Activated CD4-positive, alpha-beta memory T cell treated with anti-CD3 and anti-CD28 coated beads for 36 hours (primary cell): ENCODE data around the gene PLEKHH1. TPM values are rescaled to one million over a fixed set of nuclear protein-coding genes. Genes with fewer than 3 reads are reported as not detected.

Experiments
- CTCF ChIA-PET: fragments of 350-600 bp; sonication (Branson Sonifier 250); formaldehyde crosslinking; loops from one replicate; lab custom pipeline; 2021; ENCODE audit warnings: antibody characterized with exemption, inconsistent platforms; lab: Charles Lee
- POLR2A ChIA-PET: fragments of 350-600 bp; sonication (Branson Sonifier 250); formaldehyde crosslinking; loops from one replicate; lab custom pipeline; 2021; ENCODE audit warnings: antibody characterized with exemption; lab: Charles Lee
- DNase-seq: peaks from one replicate; pipeline ENCODE4 v3.0.0-alpha.2; 2020
- H3K27ac Mint-ChIP-seq: one replicate; pipeline ENCODE4 v1.8.0; 2021; ENCODE audit warnings: mixed read lengths
- H3K27me3 Mint-ChIP-seq: one replicate; pipeline ENCODE4 v1.8.0; 2021; ENCODE audit warnings: mixed read lengths
- H3K36me3 Mint-ChIP-seq: one replicate; pipeline ENCODE4 v1.8.0; 2021; ENCODE audit warnings: mixed read lengths
- H3K4me1 Mint-ChIP-seq: one replicate; pipeline ENCODE4 v1.8.0; 2021; ENCODE audit warnings: low read depth, mixed read lengths
- H3K4me3 Mint-ChIP-seq: one replicate; pipeline ENCODE4 v1.8.0; 2021; ENCODE audit warnings: mild to moderate bottlenecking, mixed read lengths
- H3K9me3 Mint-ChIP-seq: one replicate; pipeline ENCODE4 v1.8.0; 2021; ENCODE audit warnings: mixed read lengths
- intact Hi-C: fragments of 100-400 bp; cut with micrococcal nuclease; formaldehyde crosslinking; loops from one replicate; pipeline ENCODE4 v1.15.1; 2023
- total RNA-seq, 2 experiments: library from RNA; stranded (reverse); gene quantifications; one replicate each; pipeline ENCODE4 v1.2.3, GENCODE V29; 2021

The PLEKHH1 gene
- total RNA-seq, 2 experiments from 2014 or later, result 1.7 to 1.9 TPM

- no peaks in the 10 kb centered on the region for H3K36me3 Mint-ChIP-seq
- POLR2A ChIA-PET, result no interaction called here
- no peak overlapping the region for H3K4me3 Mint-ChIP-seq
- H3K27me3 Mint-ChIP-seq, result no peaks in the 10 kb centered on the region
- peaks cover 7% of the 10 kb centered on the region for H3K4me1 Mint-ChIP-seq
- CTCF ChIA-PET, result interaction anchor here (1.0 to 3.7 kb wide), 7 partner anchors 14 to 192 kb away, joined by 3 to 18 read pairs (median 7); no protein-coding TSS in a partner anchor
- intact Hi-C loops, result no loop called here
- H3K27ac Mint-ChIP-seq, result no peak overlapping the region
- no peak for DNase-seq
- no peaks in the 10 kb centered on the region for H3K9me3 Mint-ChIP-seq
These were observed 20.4 kb upstream of the PLEKHH1 start for GRCh38 chr14:67512463-67513310.

DNA sequence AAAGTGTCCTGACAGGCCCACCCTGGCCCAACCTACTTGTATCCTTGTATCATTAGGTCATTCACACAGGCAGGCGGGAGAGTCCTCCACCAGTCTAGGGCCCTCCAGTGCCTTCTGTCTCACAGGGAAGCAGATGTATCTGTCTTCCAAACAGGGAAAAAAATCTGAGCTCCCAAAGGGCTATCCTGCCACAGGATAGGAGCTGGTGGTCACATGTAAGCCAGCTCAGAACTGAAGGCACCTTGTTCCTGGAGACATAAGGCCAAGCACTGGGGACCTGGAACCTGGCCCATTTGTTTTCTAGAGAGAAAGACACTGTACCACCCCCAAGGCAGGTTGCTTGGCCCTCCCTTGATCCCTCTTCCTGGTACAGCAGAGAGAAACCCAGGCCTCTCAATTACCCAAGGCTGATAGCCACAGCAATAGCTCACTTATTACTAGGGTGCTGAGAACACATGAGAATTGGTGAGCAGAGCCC lies 19.4 kb upstream of the PLEKHH1 start:
- Mint-ChIP-seq H3K4me3 (peak overlapping the region; percentile 61), H3K27ac (no peak overlapping the region), H3K27me3 (no peaks in the 10 kb centered on the region), H3K9me3 (no peaks in the 10 kb centered on the region), H3K36me3 (no peaks in the 10 kb centered on the region), H3K4me1 (peaks cover 7% of the 10 kb centered on the region)
- DNase-seq, result no peak
- CTCF ChIA-PET, result interaction anchor here (1.2 to 3.7 kb wide), 6 partner anchors 13 to 191 kb away, joined by 3 to 18 read pairs (median 8); no protein-coding TSS in a partner anchor
- POLR2A ChIA-PET, result no interaction called here
- intact Hi-C loops, result no loop called here

GRCh38 chr14:67514203-67514607 lies 18.9 kb upstream of the PLEKHH1 start:
- POLR2A ChIA-PET, result no interaction called here
- H3K27me3 Mint-ChIP-seq, result no peaks in the 10 kb centered on the region
- H3K27ac Mint-ChIP-seq, result no peak overlapping the region
- H3K9me3 Mint-ChIP-seq, result no peaks in the 10 kb centered on the region
- intact Hi-C loops, result no loop called here
- peaks cover 7% of the 10 kb centered on the region for H3K4me1 Mint-ChIP-seq
- no peaks in the 10 kb centered on the region for H3K36me3 Mint-ChIP-seq
- H3K4me3 Mint-ChIP-seq, result peak overlapping the region; percentile 78
- no peak for DNase-seq
- CTCF ChIA-PET, result interaction anchor here (1.2 to 3.7 kb wide), 6 partner anchors 12 to 190 kb away, joined by 3 to 18 read pairs (median 8); no protein-coding TSS in a partner anchor

DNA sequence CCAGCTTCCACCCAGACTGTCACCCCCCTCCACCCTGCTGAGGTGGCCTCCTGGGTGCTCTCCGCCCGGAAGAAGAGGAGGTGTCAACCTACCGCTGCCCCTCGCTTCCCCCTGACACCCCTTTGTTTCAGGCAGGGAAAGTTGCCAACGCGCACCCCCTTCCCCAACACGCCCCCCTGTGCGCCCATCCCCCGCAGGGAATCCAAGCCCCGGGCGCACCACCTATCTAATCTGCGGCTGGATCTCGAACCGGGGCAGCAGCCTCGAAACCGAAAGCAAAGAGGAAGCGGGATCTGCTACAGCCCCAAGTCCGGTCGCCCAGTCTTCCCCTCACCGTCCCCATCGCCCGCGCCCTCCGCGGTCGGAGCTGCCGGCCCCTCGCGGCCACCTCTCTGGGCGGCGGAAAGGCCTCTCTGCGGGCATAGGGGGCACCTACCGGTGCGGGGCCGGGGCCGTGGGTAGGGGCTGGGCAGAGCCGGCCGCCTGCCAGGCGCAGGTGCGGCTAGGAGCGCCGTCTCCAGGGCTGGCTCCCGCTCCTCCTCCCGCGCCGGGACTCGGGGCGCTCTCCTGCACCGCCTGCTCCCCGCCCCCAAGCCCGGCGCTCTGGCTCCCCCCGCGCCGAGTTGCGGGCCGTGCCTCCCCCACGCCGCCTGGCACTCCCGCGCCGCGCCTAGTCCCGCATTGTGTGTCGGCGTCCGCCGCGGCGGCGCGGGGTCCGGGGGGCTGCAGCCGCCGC lies 18.3 kb upstream of the PLEKHH1 start:
- CTCF ChIA-PET, result interaction anchor here (0.9 to 3.7 kb wide), 8 partner anchors 12 to 189 kb away, joined by 3 to 18 read pairs (median 6); partner anchors contain the start of gene TMEM229B
- H3K4me3 Mint-ChIP-seq, result peak overlapping the region; percentile 78
- no peak overlapping the region for H3K27ac Mint-ChIP-seq
- intact Hi-C loops, result loop anchor here (1.0 kb wide), 1 partner anchor 27 kb away; the partner anchor contains the start of gene TMEM229B
- no peaks in the 10 kb centered on the region for H3K36me3 Mint-ChIP-seq
- peak; percentile 44 for DNase-seq
- no peaks in the 10 kb centered on the region for H3K9me3 Mint-ChIP-seq
- no peaks in the 10 kb centered on the region for H3K27me3 Mint-ChIP-seq
- H3K4me1 Mint-ChIP-seq, result peaks cover 7% of the 10 kb centered on the region
- POLR2A ChIA-PET, result no interaction called here

DNA sequence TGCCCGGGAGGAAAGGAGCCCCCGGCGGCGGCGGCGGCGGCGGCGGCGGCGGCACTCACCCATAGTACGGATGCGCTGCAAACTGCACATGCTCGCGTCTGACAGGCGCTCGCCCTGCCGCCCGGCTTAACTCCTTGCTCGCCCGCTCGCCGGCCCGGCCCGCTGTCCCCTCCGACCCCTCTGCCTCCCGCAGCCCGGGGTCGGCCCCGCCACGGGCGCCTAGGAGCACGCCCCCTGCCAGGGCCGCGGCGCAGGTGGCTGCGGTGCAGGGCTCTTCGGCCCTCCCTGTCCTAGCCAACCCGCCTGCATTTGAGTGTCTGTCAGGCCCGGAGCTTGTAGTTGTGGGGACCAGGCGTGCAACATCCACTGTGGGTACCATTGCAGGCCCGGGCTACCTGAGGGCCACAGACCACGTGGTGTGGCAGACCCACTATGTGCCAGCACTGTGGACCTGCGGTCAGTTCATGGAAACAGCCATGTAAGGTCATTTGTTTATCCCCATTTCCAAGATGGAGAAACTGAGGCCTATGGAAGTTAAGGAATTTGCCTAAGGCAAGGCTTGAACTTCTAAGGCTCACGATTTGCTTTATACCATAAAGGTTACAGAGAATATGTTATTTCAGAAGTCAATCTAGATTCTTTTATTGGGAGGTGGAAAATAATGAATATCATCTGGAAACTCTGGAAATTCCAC lies 17.6 kb upstream of the PLEKHH1 start:
- CTCF ChIA-PET, result interaction anchor here (0.6 to 3.7 kb wide), 8 partner anchors 11 to 189 kb away, joined by 3 to 18 read pairs (median 4); partner anchors contain the start of gene TMEM229B
- intact Hi-C loops, result loop anchor here (1.0 kb wide), 1 partner anchor 27 kb away; the partner anchor contains the start of gene TMEM229B
- Mint-ChIP-seq H3K4me3 (peak overlapping the region; percentile 59), H3K27ac (no peak overlapping the region), H3K4me1 (peaks cover 7% of the 10 kb centered on the region), H3K9me3 (no peaks in the 10 kb centered on the region), H3K36me3 (no peaks in the 10 kb centered on the region), H3K27me3 (no peaks in the 10 kb centered on the region)
- DNase-seq, result peak; percentile 46
- POLR2A ChIA-PET, result interaction anchor here (1.2 kb wide), 1 partner anchor 10 kb away, joined by 3 read pairs; no protein-coding TSS in a partner anchor

DNA sequence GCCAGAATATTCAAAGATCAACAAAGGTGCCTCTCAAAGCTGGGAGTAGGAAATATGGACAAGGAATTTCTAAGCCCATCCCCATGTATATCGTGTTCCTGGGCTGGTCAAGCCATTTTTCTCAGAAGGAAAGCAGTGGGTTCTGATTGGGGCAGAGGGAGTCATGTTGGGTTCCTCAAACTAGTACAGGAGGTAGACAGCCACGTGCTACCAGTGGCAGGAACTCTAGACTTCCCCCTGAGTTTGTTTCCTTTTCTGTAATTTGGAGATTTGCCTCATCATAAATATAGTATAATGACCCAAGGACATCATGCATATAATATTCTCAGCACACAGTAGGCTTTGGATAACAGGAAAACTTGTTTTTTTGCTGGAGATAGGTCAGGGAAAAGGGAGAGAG lies 16.4 kb upstream of the PLEKHH1 start:
- H3K9me3 Mint-ChIP-seq, result no peaks in the 10 kb centered on the region
- ChIA-PET CTCF (interaction anchor here (0.9 to 3.0 kb wide), 7 partner anchors 10 to 188 kb away, joined by 3 to 12 read pairs (median 4); partner anchors contain the start of gene TMEM229B), POLR2A (interaction anchor here (1.2 kb wide), 1 partner anchor 9 kb away, joined by 3 read pairs; no protein-coding TSS in a partner anchor)
- no peaks in the 10 kb centered on the region for H3K36me3 Mint-ChIP-seq
- no peak overlapping the region for H3K27ac Mint-ChIP-seq
- H3K27me3 Mint-ChIP-seq, result peaks cover 6% of the 10 kb centered on the region
- DNase-seq, result no peak
- H3K4me3 Mint-ChIP-seq, result no peak overlapping the region
- H3K4me1 Mint-ChIP-seq, result peaks cover 7% of the 10 kb centered on the region
- intact Hi-C loops, result no loop called here

- Mint-ChIP-seq H3K27ac (no peak overlapping the region), H3K4me3 (no peak overlapping the region)
These were observed 16.0 kb upstream of the PLEKHH1 start for GRCh38 chr14:67517083-67517482.

GRCh38 chr14:67519406-67519805 lies 13.7 kb upstream of the PLEKHH1 start:
- peaks cover 13% of the 10 kb centered on the region for H3K27me3 Mint-ChIP-seq
- POLR2A ChIA-PET, result no interaction called here

More at GRCh38 chr14:67517083-67517482, 16.0 kb upstream of the PLEKHH1 start:
- DNase-seq, result no peak
- intact Hi-C loops, result no loop called here
- Mint-ChIP-seq H3K36me3 (no peaks in the 10 kb centered on the region), H3K27me3 (peaks cover 6% of the 10 kb centered on the region), H3K9me3 (no peaks in the 10 kb centered on the region), H3K4me1 (peaks cover 7% of the 10 kb centered on the region)
- ChIA-PET POLR2A (no interaction called here), CTCF (interaction anchor here (1.3 to 3.0 kb wide), 5 partner anchors 10 to 187 kb away, joined by 3 to 12 read pairs (median 4); no protein-coding TSS in a partner anchor)

GRCh38 chr14:67520482-67520881 lies 12.6 kb upstream of the PLEKHH1 start:
- no peak overlapping the region for H3K4me3 Mint-ChIP-seq
- intact Hi-C loops, result no loop called here
- peaks cover 18% of the 10 kb centered on the region for H3K27me3 Mint-ChIP-seq
- H3K27ac Mint-ChIP-seq, result no peak overlapping the region
- CTCF ChIA-PET, result interaction anchor here (1.1 to 1.4 kb wide), 2 partner anchors 51 to 93 kb away, joined by 3 to 7 read pairs; no protein-coding TSS in a partner anchor
- POLR2A ChIA-PET, result no interaction called here
- no peaks in the 10 kb centered on the region for H3K9me3 Mint-ChIP-seq
- no peaks in the 10 kb centered on the region for H3K36me3 Mint-ChIP-seq
- DNase-seq, result no peak
- H3K4me1 Mint-ChIP-seq, result peaks cover 10% of the 10 kb centered on the region

More at GRCh38 chr14:67519406-67519805, 13.7 kb upstream of the PLEKHH1 start:
- DNase-seq, result no peak
- no peak overlapping the region for H3K27ac Mint-ChIP-seq
- peaks cover 7% of the 10 kb centered on the region for H3K4me1 Mint-ChIP-seq
- CTCF ChIA-PET, result interaction anchor here (1.1 to 1.8 kb wide), 2 partner anchors 52 to 92 kb away, joined by 3 to 7 read pairs; no protein-coding TSS in a partner anchor
- no peaks in the 10 kb centered on the region for H3K36me3 Mint-ChIP-seq
- intact Hi-C loops, result no loop called here
- no peaks in the 10 kb centered on the region for H3K9me3 Mint-ChIP-seq
- H3K4me3 Mint-ChIP-seq, result no peak overlapping the region

DNA sequence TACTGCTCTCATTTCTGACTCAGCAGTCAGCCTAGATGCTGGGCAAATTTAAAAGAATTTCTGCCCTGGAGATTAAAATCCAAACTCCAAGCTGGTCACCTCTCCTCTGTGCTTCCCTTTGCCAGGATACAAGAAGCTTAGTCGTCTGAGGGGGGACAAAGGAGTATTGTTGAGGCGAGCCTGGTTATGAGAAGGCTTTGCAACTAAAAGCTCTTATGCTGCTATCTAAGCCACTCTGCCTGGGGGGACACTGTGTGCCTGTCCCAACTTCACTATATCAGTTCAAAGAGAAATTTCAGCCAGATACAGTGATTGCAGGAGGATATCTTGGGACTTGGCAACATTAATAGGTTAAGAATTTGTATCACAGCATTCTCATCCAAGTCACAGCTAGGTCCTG lies 10.8 kb upstream of the PLEKHH1 start:
- H3K27ac Mint-ChIP-seq, result no peak overlapping the region
- H3K9me3 Mint-ChIP-seq, result no peaks in the 10 kb centered on the region
- H3K36me3 Mint-ChIP-seq, result no peaks in the 10 kb centered on the region
- intact Hi-C loops, result no loop called here
- peaks cover 26% of the 10 kb centered on the region for H3K27me3 Mint-ChIP-seq
- CTCF ChIA-PET, result no interaction called here
- DNase-seq, result no peak
- POLR2A ChIA-PET, result no interaction called here
- H3K4me1 Mint-ChIP-seq, result peaks cover 3% of the 10 kb centered on the region
- H3K4me3 Mint-ChIP-seq, result no peak overlapping the region
